ENCODE results near the gene KRT79. TPM values are rescaled to one million over a fixed set of nuclear protein-coding genes. Genes with fewer than 3 reads are reported as not detected.
A peak's percentile ranks its signal among the peaks of the same experiment; 100 is the strongest.

KRT79 gene
- total and polyA plus RNA-seq, 9 of the 15 experiments (the other 6 are each of a cell fraction or from before 2014, with no cell fraction given), result 0.03 to 2.3 (median 0.23) TPM; not detected in 2

- TF ChIP-seq MAZ (CRISPR knock-in tag; conservative IDR thresholded peaks at IDR 0.05 in 1 of 2, IDR thresholded peaks at IDR 0.05 in 1 of 2) (peak; percentile 62 to 87; a peak in 3 of 4 replicates), NEUROD1 (IDR thresholded peaks at IDR 0.05; ENCODE audit: borderline replicate concordance, low read depth, low read length, partially characterized antibody) (no peak), NR2C1 (IDR thresholded peaks at IDR 0.05) (0 out of 2 replicates have a peak, but pooled peaks have one; percentile 8), NR2C1 (tag; IDR thresholded peaks at IDR 0.05) (no peak), EGR1 (conservative IDR thresholded peaks at IDR 0.05) (peak; percentile 33; the same call in 1 of the 2 replicates), ATF7 (IDR thresholded peaks at IDR 0.05) (peak; percentile 34; the same call in 1 of the 2 replicates), BHLHE40 (IDR thresholded peaks at IDR 0.05; ENCODE audit: low read length) (0 out of 2 replicates have a peak, but pooled peaks have one; percentile 32), PHB (CRISPR knock-in tag; IDR thresholded peaks at IDR 0.05) (no peak), ZNF318 (IDR thresholded peaks at IDR 0.05; ENCODE audit: borderline replicate concordance in 1 of 2, low read depth in 1 of 2) (no peak), ZFX (CRISPR knock-in tag; IDR thresholded peaks at IDR 0.05) (peak; percentile 12; the same call in 1 of the 2 replicates), JUND (IDR thresholded peaks at IDR 0.05; ENCODE audit: borderline replicate concordance, low read depth, low read length) (peak; percentile 51; the same call in 1 of the 2 replicates), JUND (tag; IDR thresholded peaks at IDR 0.05; ENCODE audit: borderline replicate concordance, low read depth, low read length) (no peak), ZNF696 (CRISPR knock-in tag; conservative IDR thresholded peaks at IDR 0.05) (no peak), SIX5 (IDR thresholded peaks at IDR 0.05; ENCODE audit: borderline replicate concordance in 1 of 2, insufficient read depth in 1 of 2, low read depth in 1 of 2, low read length in 2 of 2) (no peak), TBP (optimal IDR thresholded peaks at IDR 0.05; ENCODE audit: low read depth, low read length) (no peak), KLF10 (CRISPR knock-in tag; IDR thresholded peaks at IDR 0.05) (no peak), L3MBTL2 (IDR thresholded peaks at IDR 0.05) (peak; percentile 45; the same call in 1 of the 2 replicates), DIDO1 (tag; IDR thresholded peaks at IDR 0.05; ENCODE audit: low read depth) (no peak), RBM22 (IDR thresholded peaks at IDR 0.05; ENCODE audit: low read depth, low read length, poor library complexity, severe bottlenecking) (no peak)
Measured at GRCh38 chr12:52870361-52871290, 36.5 kb upstream of the KRT79 start (continued).

All from K562 (cell line).